ENCODE measurements around the gene ABCG1. TPM values are rescaled to one million over a fixed set of nuclear protein-coding genes. Genes with fewer than 3 reads are reported as not detected.
"Not testable (repeated sequence)": the region's sequence is repeated elsewhere in the genome, so short reads cannot be mapped to it uniquely, and the experiment has no call there.

The ABCG1 gene
- 10 to 100 TPM in 1 of 10 donors, 1 to 10 TPM in 9; 5.1 to 10.0 (median 7.8) TPM for polyA plus RNA-seq (ENCODE audit: insufficient read length in 10 of 10)
- long read RNA-seq, donor 1, partial matches to known transcripts: 0 of 1 reads
- long read RNA-seq, donor 1, other reads (novel, unspliced or antisense): 0 of 1 reads
- long read RNA-seq, donor 2, partial matches to known transcripts: 0 of 1 reads
- long read RNA-seq, donor 2, other reads (novel, unspliced or antisense): 0 of 1 reads
- long read RNA-seq, donor 3: 0 reads
- long read RNA-seq, donor 4, partial matches to known transcripts: 14 of 16 reads
- long read RNA-seq, donor 4, other reads (novel, unspliced or antisense): 0 of 16 reads
- long read RNA-seq, donor 5, partial matches to known transcripts: 0 of 3 reads
- long read RNA-seq, donor 5, other reads (novel, unspliced or antisense): 0 of 3 reads
- long read RNA-seq, donor 6, partial matches to known transcripts: 0 of 2 reads
- long read RNA-seq, donor 6, other reads (novel, unspliced or antisense): 0 of 2 reads
- long read RNA-seq, donor 7, partial matches to known transcripts: 0 of 1 reads
- long read RNA-seq, donor 7, other reads (novel, unspliced or antisense): 0 of 1 reads
- long read RNA-seq, donor 8: 0 reads
- long read RNA-seq, donor 9: 0 reads

DNA sequence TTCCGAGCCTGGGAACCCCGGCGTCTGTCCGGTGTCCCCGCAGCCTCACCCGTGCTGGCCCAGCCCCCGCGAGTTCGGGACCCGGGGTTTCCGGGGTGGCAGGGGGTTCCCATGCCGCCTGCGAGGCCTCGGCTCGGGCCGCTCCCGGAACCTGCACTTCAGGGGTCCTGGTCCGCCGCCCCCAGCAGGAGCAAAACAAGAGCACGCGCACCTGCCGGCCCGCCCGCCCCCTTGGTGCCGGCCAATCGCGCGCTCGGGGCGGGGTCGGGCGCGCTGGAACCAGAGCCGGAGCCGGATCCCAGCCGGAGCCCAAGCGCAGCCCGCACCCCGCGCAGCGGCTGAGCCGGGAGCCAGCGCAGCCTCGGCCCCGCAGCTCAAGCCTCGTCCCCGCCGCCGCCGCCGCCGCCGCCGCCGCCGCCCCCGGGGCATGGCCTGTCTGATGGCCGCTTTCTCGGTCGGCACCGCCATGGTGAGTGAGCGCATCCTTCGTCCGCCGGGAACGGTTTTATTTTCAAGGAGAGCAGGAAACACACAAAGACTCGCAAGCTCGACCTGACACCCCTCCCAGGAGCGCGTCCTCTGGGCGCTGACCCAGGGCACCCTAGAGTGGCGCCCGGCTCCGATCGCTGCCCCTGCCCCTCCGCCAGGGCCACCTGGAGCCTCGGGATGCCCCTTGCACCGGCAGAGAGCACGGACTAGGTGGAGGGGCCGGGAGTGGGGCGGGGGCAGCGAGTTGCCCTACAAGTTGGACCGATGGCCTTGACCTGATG, at the start of gene ABCG1:
Gene ABCG1, plus strand, starts transcription at position 305 of the 770 bp plus-strand sequence. Its CDS starts 123 bp downstream, at position 428.
- DNase-seq: peak in 1 of 3 donors; percentile 52

DNA sequence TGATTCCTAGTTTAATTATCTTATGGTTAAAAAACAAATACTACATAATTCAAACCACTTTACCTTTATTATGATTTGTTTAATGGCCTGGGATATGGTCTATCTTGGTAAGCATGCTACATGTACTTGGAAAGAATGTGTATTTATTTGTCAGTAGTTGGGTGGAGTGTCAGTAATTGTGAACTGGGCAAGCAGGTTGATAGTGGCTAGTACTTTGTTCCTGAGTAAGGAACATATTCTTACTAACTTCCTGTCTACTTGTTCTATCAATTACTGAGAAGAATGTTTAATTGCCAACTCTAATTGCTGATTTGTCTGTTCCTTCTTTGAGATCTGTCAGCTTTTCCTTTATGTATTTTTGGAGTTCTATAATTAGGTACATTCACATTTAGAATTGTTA, 49.2 kb upstream of the ABCG1 start:
- DNase-seq: no peak

DNA sequence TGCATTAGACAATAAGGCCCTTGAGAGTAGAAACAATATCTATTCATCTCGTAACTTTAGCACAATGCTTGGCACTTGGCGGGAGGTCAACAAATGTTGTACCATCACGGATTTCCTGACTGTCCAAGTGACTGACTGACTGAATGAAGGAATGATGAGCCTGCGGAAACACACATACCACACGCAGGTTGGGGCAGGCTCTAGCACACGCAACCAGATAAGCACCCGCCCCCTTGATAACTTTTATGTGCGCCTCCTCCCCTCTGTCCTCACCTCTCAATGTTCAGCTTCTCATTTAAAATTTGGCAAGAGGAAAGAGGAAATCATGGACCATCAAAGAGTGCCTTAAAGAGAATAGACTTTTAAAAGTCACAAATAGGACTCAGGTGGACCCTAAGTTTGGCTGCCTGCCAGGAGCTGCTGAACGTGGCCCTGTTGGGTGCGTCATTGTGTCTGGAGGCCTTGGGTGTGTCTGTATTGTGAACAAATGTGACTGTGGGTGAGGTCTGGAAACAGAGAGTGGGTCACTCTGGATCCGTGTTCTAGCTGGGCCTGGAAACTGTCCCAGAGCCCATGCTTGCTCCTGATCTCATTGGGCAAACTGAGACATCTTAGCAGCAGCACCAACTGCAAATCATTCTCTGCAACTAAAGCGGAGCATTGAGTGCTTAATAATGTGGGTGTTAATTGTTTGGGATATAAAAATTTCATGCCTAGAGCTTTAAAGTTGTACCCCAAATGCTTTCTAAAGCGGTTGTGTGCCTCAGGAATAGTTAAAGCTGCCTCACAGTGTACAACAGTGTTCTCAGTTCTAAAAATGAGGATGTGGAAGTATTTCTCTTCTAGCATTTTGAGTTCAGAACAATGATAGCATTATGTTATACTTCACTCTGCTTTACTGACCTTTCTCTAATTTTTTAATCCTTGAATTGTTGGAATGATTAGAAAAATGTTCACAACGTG, 47.6 kb upstream of the ABCG1 start:
- no peak for DNase-seq

DNA sequence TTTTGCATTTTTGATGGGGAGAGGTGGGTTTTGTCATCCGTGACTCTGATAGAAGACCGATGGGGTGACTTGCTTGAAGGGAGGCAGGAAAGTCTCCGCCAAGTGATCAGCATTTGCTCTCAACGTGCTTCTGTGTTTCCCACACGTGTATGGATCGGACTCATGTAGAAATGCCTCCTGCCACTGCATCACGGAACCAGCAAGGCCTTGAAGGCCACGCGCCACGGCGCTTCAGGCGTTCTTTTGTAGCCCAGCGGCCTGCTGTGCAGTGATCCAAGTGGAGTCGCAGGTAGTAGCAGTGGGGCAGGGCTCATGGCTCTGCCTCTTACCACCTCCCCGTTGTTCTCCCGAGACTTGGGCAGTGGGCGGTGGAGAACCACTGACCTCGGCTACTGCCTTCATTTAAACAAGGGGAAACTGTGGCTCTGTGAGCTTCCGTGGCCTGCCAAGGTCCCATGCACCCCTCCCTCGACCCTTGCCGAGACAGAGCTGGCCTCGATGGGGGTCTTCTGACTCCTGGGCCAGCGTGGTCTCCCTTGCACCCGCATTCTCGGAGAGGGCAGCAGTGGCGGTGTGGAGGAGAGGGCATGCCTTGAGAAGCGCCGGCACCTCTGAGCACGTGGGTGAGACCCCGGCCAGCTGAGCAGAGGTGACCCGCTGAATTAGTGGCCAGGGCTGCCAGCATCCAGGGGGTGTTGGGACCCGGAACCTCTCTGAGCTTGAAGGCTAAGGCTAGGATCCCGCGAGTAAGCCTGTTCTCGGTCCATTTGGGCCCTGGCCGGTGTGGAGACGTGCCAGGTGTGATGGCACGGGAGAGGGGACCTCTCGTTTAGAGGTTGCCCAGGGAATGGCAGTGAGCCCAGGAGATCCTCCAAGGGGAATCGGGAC, 46.1 kb upstream of the ABCG1 start:
- DNase-seq: no peak

DNA sequence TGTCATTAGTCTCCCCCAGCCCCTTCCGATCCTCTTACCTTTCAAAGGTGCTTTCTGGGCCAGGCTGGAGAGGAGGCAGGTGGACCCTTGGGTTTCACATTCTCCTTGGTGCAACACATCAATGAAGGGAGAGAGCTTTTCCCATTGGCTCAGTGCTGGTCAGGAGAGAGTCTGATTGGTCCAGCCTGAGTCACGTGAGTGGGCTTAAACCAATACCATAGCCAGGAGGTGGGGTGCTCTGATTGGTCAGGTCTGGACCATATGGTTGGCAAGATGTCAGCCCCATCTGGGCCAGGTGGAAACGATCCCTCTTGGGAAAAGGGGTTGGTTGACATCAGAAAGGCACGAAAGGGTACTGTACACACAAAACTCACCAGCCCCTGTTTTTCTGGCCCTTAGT, 44.8 kb upstream of the ABCG1 start:
- DNase-seq: no peak

DNA sequence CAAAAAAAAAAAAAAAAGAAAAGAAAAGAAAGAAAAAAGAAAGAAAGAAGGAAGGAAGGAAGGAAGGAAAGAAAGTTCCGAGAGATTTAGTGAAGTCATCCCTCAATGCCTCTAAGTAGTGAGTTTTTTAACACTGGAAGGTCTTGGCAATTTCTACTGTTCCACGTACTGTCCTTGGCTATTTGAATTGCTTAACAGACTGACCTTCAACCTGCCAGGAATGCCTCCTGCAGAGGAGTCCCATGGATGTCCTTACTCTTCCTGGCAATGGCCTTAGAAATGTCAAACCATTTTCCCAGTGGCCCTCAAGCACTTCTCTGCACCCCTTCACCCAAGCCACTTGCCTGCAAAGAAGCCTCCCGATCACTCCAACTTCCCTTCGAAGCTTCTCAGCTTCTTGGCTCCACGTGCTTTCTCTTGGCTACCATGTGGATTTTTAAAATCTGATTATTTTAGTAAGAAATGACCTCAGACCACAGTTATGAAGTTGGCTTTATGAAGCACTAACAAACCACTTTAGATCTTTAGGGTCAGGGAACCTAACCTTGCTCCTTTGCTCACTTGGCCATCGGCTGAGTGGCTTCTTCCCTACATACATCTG, 43.7 kb upstream of the ABCG1 start:
- DNase-seq: no peak

DNA sequence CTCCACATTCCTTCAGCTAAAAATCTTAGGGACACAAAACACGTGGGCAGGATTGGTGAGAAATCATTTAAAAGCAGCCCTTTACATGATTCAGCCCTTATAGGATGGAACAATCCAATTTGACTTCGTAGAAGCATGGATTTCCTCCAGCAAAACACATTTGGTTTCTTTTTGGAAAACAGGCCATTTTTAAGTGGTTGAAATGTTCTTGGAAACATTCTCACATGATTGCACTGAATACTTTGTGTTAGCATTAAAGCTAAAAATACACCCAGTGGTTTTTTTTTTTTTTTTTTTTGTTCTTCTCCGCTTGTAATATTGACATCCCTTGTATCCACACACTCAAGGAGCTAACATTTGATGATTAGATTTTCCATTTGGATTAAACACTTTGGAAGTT, 42.1 kb upstream of the ABCG1 start:
- peak in 2 of 3 donors; percentile 64 to 81 for DNase-seq

DNA sequence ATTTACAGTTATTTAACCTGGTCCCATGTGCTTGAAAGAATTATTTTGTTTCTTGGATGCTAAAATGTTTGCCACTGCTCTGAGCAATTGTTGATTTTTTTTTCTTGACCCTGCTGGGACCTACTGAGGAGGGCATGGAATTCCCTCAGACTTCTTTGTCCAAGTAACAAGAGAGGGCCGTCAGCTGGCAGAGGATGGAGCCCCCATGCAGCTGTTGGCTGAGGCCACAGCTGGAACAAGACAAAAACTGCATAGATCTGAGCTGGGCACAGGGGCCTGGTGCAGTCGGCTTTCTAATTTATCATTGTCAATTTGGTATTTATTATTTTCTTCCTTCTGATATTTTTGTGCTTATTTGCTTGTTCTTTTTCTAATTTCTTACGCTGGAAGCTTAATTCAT, 39.6 kb upstream of the ABCG1 start:
- peak in 1 of 3 donors; percentile 53 for DNase-seq

DNA sequence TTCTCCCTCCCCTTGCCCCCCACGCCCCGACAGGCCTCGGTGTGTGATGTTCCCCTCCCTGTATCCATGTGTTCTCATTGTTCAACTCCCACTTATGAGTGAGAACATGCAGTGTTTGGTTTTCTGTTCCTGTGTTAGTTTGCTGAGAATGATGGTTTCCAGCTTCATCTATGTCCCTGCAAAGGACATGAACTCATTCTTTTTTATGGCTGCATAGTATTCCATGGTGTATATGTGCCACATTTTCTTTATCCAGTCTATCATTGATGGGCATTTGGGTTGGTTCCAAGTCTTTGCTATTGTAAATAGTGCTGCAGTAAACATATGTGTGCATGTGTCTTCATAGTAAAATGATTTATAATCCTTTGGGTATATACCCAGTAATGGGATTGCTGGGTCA, 38.9 kb upstream of the ABCG1 start:
- DNase-seq: not testable (repeated sequence)

DNA sequence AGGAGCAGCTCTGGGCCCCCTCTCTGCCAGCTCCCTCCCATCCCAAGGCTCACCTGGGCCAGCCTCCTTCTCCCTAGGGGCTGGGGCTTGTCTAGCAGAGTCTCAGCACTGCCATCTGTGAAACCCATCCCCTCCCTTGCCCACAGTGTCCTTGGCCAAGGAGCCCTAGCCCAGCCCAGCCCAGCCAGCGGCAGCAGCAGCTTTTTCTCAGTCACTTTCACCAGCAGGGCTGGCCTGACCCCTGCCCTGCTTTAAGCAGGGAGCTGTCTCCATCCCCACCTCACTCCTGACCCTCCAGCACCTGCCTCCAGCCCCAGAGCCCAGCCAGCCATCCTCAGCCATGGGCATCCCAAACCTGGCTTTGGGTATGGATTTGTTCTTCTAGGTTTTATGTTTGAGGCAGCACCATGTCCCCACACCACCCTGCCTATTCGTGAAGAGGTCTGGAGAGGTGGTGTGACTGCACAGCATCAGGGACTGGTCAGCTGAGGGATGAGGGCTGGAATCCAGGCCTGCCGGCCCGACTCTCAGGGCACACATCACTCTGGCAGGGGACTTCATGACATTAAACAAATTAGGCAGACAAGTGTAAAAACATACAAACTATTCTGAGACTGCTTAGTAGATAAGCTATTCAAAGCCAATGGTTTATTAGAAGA, 36.1 kb upstream of the ABCG1 start:
- no peak for DNase-seq

DNA sequence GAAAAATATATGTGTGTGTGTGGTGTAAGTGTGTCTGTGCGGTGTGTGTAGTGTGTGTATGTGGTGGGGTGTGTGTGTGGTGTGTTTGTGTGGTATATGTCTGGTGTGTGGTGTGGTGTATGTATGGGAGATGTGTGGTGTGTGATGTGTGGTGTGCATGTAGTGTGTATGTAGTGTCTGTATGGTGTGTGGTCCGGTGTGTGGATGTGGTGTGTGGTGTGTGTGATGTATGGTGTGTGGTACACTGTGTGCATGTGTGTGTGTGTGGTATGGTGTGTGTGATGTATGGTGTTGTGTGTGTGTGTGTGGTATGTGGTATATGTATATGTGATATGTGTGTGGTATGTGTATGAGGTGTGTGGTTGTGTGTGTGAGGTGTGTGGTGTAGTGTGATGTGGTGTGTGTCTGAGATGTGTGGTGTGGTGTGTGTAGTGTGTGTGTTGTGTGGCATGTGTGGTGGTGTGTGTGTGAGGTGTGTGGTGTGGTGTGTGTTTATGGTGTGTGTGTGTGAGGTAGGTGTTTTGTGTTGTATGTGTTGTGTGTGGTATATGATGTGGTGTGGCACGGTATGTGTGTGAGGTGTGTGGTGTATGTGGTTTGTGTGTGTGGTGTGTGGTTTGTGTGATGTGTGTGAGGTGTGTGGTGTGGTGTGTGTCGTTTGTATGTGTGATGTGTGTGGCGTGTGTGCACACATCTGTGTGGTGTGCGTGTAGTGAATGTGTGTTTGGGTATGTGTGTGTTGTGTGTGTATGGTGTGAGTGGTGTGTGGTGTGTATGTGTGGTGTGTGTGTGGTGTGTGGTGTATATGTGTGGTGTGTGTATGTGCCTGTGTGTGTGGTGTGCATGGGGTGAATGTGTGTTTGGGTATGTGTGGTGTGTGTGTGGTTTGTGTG, 35.3 kb upstream of the ABCG1 start:
- DNase-seq: no peak

DNA sequence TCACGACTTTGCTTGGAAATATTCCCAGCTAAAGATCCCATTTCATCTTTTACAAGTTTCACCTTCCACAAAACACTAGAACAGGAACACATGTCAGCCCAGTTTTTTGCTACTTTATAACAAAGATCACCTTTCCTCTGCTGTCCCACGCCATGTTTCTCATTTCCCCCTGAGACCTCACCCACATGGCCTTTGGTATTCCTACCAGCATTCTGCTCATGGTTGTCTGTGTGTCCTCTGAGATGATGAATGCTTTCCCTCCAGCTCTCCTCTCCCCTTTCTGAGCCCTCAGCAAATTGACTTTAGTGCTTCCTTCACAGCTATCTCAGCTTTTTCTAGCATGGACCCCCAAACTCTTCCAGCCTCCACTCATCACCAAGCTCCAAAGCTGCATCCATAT, 32.3 kb upstream of the ABCG1 start:
- DNase-seq: no peak

DNA sequence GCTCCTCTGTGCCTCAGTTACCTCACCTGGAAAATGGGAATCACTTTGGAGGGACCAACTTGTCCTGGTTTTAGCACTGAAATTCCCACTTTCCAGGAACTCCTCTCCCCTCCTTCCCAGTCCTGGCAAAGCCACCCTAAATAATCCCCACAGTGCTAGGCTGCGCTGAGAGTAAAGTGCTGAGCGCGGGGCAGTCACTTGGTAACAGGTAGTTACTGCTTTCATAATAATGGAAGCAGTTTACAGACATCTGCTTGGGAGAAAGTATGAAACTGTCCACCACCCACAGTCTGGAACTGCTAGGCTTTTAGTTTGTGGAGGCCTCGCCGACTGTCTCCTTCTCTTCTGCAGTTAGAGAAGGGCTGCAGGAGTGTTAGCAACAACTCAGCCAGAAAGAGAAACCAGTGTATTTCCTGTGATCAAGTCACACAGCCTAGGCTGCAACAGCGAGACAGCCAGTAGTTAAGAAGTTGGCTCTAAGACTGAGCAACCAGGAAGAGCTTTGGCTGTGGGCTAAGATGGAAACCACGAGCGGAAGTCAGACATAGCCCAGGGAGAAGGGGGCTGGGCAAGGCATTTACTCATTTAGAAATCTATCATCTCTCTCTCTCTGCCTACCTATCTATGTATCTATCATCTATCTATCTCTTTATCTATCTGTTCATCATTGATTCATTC, 30.8 kb upstream of the ABCG1 start:
- peak in 2 of 3 donors; percentile 57 to 65 for DNase-seq

DNA sequence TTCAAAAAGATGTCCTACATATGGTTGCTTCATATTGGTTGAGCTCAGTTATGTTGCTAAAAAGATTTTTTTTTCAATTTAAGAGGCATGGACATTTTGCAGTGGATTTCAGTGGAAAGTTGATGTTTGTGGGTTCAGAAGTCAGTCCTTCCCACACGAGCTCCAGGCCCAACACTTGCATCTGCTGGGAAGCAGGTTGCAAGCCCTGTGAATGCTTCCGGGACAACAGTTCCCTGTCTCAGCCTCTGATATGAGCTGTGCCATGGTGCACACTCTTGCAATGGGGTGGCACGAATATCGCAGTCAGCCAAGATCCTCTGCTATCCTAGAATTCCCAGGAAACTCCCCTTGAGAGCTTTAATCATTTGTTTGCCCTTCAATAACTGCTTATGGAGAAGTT, 30.3 kb upstream of the ABCG1 start:
- DNase-seq: no peak

DNA sequence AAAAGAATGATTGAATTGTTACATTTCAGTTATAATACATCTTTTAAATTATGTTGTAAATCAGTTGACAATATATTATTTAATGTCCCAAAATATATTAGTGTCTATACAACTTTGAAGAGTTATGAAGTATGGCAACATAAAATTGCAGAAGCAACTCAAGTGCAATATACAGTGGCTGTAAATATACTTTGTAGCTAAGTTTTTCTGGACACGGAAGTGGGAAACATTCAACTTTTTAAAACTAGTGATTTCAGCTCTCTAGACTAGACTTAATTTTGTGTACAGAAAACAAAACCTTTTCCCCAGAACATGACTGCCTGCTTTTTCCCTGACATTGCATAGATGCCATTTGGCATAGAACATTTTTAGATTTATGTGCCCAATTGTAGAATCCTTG, 29.5 kb upstream of the ABCG1 start:
- no peak for DNase-seq

DNA sequence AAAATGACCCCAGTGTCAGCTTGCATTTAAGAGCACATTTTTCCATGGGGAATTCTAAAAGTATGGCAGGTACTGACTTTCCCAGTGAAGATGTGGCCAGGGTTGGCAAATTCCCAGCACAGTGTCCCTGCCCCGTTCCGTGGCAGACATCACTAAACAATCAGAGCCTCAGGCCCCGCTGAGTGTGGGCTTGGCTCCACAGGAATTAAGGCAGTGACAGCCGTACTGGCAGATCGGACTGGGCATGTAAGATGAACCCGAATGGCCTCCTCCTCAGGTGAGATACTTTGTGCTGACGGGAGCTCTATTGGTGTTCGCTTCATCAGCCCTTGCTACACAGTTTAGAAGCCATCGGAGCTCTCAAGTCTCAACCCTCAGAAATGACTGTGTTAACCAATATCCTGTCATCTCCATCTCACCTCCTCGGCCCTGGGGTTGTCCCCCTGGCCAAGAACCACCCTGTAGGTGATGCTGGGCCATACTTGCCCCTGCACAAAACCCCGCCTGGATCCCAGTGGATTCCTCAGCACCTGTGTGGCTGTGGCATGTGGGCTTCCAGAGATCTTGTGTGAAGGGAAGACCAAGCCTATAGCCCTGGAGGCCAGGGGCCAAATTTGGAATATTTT, 29.0 kb upstream of the ABCG1 start:
- DNase-seq: no peak

DNA sequence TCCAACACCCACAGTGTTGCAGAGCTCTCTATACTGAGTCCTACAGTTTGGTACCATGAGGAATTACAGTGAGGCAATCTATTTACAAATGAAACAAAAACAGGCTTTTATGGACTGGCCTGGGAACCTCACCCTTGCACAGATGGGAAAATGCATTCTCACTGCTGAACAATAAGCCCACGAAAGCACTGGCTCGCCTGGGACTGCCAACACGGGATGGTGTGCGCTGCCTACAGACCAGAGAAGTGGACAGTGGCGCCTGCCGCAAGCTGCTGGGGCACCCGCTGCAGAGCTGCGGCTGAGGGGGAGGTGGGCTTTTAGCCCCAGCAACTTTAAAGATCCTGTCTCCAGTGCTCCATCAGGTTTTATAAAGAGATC, 28.5 kb upstream of the ABCG1 start:
- no peak for DNase-seq

All from muscle of back (tissue), 13 donors.